ENCODE data around the gene ACAP3. TPM values are rescaled to one million over a fixed set of nuclear protein-coding genes. Genes with fewer than 3 reads are reported as not detected.

ACAP3 gene
- total RNA-seq, 1 donor from 2014 or later, result 97.3 TPM

DNA sequence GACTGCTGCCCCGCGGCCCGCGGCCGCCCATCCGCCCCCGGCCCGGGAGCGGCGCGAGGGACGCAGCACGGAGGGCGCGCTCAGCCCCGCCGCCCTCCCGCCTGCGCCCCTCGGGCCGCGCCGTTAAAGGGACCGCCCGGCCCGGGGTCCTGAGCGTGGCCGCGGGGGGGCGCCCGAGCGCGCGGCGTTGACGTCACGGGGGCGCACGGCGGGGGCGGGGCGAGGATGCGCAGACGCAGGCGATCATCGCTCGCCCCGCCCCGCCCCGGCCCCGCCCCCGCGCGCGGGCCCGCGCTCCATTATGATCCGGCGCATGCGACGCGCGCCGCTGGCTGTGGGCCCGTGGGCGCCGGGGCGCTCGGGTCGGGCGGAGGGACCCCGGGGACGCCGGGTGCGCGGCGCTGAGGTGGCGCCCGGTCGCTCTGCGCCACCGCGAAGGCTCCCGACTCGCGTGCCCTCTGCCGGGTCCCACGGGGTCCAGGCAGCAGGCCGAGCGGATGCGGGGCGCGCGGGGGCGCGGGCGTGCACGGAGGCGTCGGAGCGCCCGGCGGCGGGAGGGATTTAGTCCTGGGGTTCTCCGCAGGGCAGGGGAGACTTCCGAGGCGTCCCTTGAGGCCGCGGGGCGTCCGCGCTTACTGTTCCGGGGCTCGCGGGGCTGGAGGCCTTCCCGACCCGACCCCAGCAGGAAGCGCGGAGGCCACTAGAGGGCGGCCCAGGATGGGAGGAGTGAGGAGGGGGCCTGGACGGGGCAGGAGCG lies 41.7 kb upstream of the ACAP3 start, which contains the start of gene DVL1:
DVL1 (minus strand) TSS at position 163 of the 757 bp plus-strand sequence. CDS start 353 bp downstream, outside the sequence.
- TF ChIP-seq, protein P1, sequence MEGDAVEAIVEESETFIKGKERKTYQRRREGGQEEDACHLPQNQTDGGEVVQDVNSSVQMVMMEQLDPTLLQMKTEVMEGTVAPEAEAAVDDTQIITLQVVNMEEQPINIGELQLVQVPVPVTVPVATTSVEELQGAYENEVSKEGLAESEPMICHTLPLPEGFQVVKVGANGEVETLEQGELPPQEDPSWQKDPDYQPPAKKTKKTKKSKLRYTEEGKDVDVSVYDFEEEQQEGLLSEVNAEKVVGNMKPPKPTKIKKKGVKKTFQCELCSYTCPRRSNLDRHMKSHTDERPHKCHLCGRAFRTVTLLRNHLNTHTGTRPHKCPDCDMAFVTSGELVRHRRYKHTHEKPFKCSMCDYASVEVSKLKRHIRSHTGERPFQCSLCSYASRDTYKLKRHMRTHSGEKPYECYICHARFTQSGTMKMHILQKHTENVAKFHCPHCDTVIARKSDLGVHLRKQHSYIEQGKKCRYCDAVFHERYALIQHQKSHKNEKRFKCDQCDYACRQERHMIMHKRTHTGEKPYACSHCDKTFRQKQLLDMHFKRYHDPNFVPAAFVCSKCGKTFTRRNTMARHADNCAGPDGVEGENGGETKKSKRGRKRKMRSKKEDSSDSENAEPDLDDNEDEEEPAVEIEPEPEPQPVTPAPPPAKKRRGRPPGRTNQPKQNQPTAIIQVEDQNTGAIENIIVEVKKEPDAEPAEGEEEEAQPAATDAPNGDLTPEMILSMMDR (IDR thresholded peaks at IDR 0.05; ENCODE audit: unreplicated experiment), result peak; percentile 42
- peak; percentile 72 to 78 for DNase-seq (ENCODE audit: low spot score in 2 of 2, unreplicated experiment in 2 of 2)
- Mint-ChIP-seq H3K27ac (no peak within 1 kb of the TSS), H3K36me3 (peaks cover 2% of the 10 kb centered on the region), H3K4me1 (peaks cover 26% of the 10 kb centered on the region), H3K4me3 (peak within 1 kb of the TSS; percentile 73), H3K27me3 (ENCODE audit: low read depth) (peaks cover 4% of the 10 kb centered on the region), H3K9me3 (no peaks in the 10 kb centered on the region)

DNA sequence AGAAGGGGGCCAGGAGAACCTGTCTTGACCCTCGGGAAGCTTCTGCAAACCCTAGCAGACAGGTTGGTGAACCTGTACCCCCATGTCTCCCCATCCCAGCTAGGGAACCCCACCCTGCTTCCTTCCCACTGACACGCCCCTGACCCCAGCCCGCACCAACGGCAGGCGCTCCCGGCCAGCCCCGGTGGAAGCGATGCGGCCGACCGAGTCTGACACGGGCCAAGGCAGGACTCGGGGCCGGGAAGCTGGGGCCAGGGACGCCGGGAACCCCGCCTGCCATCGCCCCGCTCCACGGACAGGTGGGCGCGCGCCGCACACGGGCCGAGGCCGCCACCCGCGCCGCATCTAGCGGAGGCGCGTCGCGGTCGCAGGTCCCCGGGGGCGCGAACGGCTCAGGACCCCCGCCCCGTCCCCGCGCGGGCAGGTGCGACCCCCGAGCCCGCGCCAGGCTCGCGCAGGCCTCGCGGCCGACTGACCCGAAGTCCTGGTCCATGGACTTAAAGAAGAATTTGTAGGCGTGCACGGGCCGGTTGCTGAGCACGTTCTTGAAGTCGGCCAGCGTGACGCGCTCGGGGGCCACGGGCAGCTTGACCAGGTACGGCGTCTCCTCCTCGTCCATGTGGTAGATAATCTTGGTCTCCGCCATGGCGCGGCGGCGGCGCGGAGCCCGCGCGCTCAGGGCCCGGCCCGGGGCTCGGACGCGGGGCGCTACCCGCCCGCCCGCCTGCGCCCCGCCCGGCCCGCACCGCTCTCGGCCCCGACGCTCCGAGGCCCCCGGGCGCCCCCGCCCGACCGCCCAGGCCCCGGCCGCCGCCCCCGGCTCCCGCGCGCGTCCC lies 40.9 kb upstream of the ACAP3 start:
- Mint-ChIP-seq H3K27me3 (ENCODE audit: low read depth) (peaks cover 2% of the 10 kb centered on the region), H3K27ac (no peak overlapping the region), H3K36me3 (peaks cover 2% of the 10 kb centered on the region), H3K4me3 (peak overlapping the region; percentile 73), H3K9me3 (no peaks in the 10 kb centered on the region), H3K4me1 (peaks cover 23% of the 10 kb centered on the region)
- TF ChIP-seq, protein P1 (IDR thresholded peaks at IDR 0.05; ENCODE audit: unreplicated experiment), result no peak
- DNase-seq (ENCODE audit: low spot score in 2 of 2, unreplicated experiment in 2 of 2), result no peak

DNA sequence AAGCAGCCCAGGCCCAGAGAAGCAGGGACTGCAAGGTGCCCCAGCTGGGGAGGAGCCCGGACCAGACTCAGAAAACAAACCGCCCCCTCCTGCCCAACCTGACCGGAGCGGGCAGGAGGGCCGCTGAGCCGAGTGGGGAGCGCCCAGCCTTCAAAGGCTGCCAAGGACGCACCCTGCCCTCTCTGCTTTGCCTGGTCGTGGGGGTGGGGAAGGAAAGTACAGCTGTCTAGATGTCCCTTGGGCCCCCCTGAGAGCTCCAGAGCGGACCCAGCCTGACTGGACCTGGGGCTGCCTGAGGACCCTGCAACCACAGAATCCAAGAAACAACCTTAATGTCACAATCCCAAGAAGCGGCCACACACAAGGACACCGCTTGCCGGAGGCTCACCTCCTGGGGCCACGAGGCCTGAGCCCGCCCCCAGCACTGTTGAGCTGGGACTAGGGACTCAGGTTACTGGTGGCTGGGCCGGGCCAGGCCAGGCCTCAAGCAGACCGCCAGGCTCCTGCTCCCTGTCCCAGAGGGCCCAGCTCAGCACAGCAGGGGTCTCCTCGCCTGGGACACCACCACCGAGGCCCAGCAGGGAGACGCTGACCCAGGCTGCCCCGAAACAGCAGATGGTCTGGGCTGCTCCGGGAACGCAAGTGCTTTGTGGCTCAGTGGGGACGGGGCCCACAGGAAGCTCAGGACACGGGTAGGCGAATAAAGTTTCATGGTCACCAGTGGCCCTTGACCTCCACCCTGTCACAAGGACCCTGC lies 40.1 kb upstream of the ACAP3 start:
- peaks cover 2% of the 10 kb centered on the region for H3K27me3 Mint-ChIP-seq (ENCODE audit: low read depth)
- peak overlapping the region; percentile 73 for H3K4me3 Mint-ChIP-seq
- H3K36me3 Mint-ChIP-seq, result peaks cover 2% of the 10 kb centered on the region
- no peak overlapping the region for H3K27ac Mint-ChIP-seq
- DNase-seq (ENCODE audit: low spot score in 2 of 2, unreplicated experiment in 2 of 2), result no peak
- TF ChIP-seq, protein P1 (IDR thresholded peaks at IDR 0.05; ENCODE audit: unreplicated experiment), result peak; percentile 7
- no peaks in the 10 kb centered on the region for H3K9me3 Mint-ChIP-seq
- peaks cover 22% of the 10 kb centered on the region for H3K4me1 Mint-ChIP-seq

DNA sequence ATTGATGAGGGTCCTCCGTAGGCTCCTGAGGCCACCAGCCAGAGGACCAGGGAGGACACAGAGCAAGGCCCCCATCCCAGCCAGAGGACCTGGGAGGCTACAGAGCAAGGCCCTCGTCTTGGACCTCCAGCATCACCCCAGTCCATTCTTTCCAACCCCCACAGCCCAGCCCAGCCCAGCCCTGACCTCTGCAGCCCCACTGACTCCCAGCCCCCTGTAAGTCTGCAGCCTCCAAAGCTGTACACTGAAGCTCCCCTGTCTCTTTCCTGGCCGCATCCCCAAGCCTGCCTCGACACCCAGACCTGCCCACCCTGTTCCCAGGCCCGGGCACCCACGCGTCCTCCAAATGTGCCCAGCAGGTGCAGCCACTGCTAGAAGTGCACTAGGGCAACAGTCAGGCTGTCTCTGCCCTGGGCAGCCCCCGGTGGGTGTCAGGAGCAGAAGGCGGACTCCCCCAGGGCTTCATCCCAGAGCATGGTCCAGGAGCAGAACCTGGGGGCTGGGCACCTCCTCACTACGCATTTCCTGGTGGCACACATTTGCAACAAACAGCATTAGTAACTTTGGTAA lies 39.4 kb upstream of the ACAP3 start:
- peaks cover 15% of the 10 kb centered on the region for H3K4me1 Mint-ChIP-seq
- peak overlapping the region; percentile 73 for H3K4me3 Mint-ChIP-seq
- H3K36me3 Mint-ChIP-seq, result no peaks in the 10 kb centered on the region
- DNase-seq (ENCODE audit: low spot score in 2 of 2, unreplicated experiment in 2 of 2), result no peak
- no peaks in the 10 kb centered on the region for H3K9me3 Mint-ChIP-seq
- no peak overlapping the region for H3K27ac Mint-ChIP-seq
- H3K27me3 Mint-ChIP-seq (ENCODE audit: low read depth), result no peaks in the 10 kb centered on the region
- TF ChIP-seq, protein P1 (IDR thresholded peaks at IDR 0.05; ENCODE audit: unreplicated experiment), result peak; percentile 2

DNA sequence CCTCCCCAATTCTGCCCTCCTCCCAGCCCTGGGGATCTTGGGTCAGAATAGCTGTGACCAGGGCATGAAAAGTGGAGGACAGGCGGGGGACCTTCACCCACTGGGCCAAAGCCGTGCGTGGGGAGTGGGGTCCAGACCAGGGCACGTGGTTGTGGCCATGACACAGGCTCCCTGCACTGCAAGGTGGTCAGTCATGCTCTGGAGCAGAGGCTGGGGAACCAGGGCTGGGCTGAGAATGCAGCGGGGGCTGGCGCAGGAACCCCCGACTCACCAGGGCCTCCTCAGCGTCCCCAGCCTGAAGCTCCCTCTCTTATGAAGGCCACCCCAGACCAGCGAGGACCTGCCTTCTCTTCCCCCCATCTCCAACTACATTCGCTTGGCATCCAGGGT lies 38.8 kb upstream of the ACAP3 start:
- H3K9me3 Mint-ChIP-seq, result no peaks in the 10 kb centered on the region
- TF ChIP-seq, protein P1 (IDR thresholded peaks at IDR 0.05; ENCODE audit: unreplicated experiment), result no peak
- H3K27ac Mint-ChIP-seq, result no peak overlapping the region
- no peak for DNase-seq (ENCODE audit: low spot score in 2 of 2, unreplicated experiment in 2 of 2)
- H3K27me3 Mint-ChIP-seq (ENCODE audit: low read depth), result no peaks in the 10 kb centered on the region
- peak overlapping the region; percentile 44 for H3K4me3 Mint-ChIP-seq
- H3K4me1 Mint-ChIP-seq, result peaks cover 12% of the 10 kb centered on the region
- no peaks in the 10 kb centered on the region for H3K36me3 Mint-ChIP-seq
